PC-3 (cell line): Measurements from ENCODE around the gene IL20. TPM values are rescaled to one million over a fixed set of nuclear protein-coding genes. Genes with fewer than 3 reads are reported as not detected.

Experiments used
- ATAC-seq: fragments of 200-7000 bp; cut with Tn5 transposase; 2 replicates; pipeline ENCODE4 v1.9.1; 2020; ENCODE audit warnings: mild to moderate bottlenecking, moderate library complexity
- BruUV-seq: library from RNA; stranded (reverse); fragments of 400-500 nt; replicated peaks from 2 replicates; lab custom pipeline; 2021; lab: Mats Ljungman, UMichigan
- CTCF ChIA-PET: fragments of 300-600 bp; sonication (Branson Sonifier 250); formaldehyde crosslinking; loops from one replicate; lab custom pipeline; 2022; ENCODE audit warnings: antibody characterized with exemption; lab: Charles Lee
- POLR2A ChIA-PET: fragments of 300-600 bp; sonication (Branson Sonifier 250); formaldehyde crosslinking; loops from one replicate; lab custom pipeline; 2022; ENCODE audit warnings: antibody characterized with exemption; ENCODE audit not compliant: unreplicated experiment; lab: Charles Lee
- DNase-seq: peaks from one replicate; pipeline ENCODE4 v3.0.0-alpha.2; 2015
- H2AFZ ChIP-seq: fragments of 300-600 bp; sonication (generic); 2 replicates; pipeline ENCODE4 v1.6.0; 2016; ENCODE audit warnings: antibody characterized with exemption, low read length
- H3F3A ChIP-seq: fragments of 300-600 bp; sonication (generic); one replicate; pipeline ENCODE4 v1.6.0; 2017; ENCODE audit warnings: antibody characterized with exemption, low read length, control low read depth, mild to moderate bottlenecking; ENCODE audit not compliant: unreplicated experiment
- H3K27ac ChIP-seq: fragments of 300-600 bp; sonication (generic); 2 replicates; pipeline ENCODE4 v1.5.1; 2016; ENCODE audit warnings: mild to moderate bottlenecking, low read length
- H3K27me3 ChIP-seq: fragments of 300-600 bp; sonication (generic); 2 replicates; pipeline ENCODE4 v1.6.1; 2016; ENCODE audit warnings: low read length, mixed read lengths
- H3K36me3 ChIP-seq: fragments of 300-600 bp; sonication (generic); 2 replicates; pipeline ENCODE4 v1.6.1; 2016; ENCODE audit warnings: low read depth, mixed run types, low read length, mixed read lengths
- H3K4me1 ChIP-seq: fragments of 300-600 bp; sonication (generic); 2 replicates; pipeline ENCODE4 v1.5.1; 2016; ENCODE audit warnings: low read length; ENCODE audit not compliant: insufficient read depth
- H3K4me2 ChIP-seq: fragments of 300-600 bp; sonication (generic); 2 replicates; pipeline ENCODE4 v1.6.0; 2016; ENCODE audit warnings: low read length
- H3K4me3 ChIP-seq: fragments of 300-600 bp; sonication (generic); 2 replicates; pipeline ENCODE4 v1.5.1; 2016; ENCODE audit warnings: mild to moderate bottlenecking, low read length, mixed read lengths
- H3K79me2 ChIP-seq: fragments of 300-600 bp; sonication (generic); 2 replicates; pipeline ENCODE4 v1.6.1; 2017; ENCODE audit warnings: low read length, mixed read lengths
- H3K9ac ChIP-seq: fragments of 300-600 bp; sonication (generic); 2 replicates; pipeline ENCODE4 v1.6.0; 2016; ENCODE audit warnings: mild to moderate bottlenecking, low read length
- H3K9me2 ChIP-seq: fragments of 300-600 bp; sonication (generic); replicated peaks from 2 replicates; pipeline ENCODE4 v1.6.1; 2016; ENCODE audit warnings: mixed run types, low read length, mixed read lengths
- H3K9me3 ChIP-seq: fragments of 300-600 bp; sonication (generic); 2 replicates; pipeline ENCODE4 v1.6.1; 2016; ENCODE audit warnings: low read length, mixed read lengths
- H4K20me1 ChIP-seq: fragments of 300-600 bp; sonication (generic); 2 replicates; pipeline ENCODE4 v1.6.1; 2016; ENCODE audit warnings: low read length, mixed read lengths
- CTCF ChIP-seq: fragments of 300-600 bp; sonication (generic); conservative IDR thresholded peaks from 2 replicates; pipeline ENCODE4 v1.5.1; 2017; ENCODE audit warnings: antibody characterized with exemption, low read depth, mild to moderate bottlenecking, low read length
- EZH2 ChIP-seq: fragments of 300-600 bp; sonication (generic); IDR thresholded peaks from one replicate; pipeline ENCODE4 v1.6.1; 2017; ENCODE audit warnings: antibody characterized with exemption, mild to moderate bottlenecking, low read length; ENCODE audit not compliant: unreplicated experiment
- EZH2phosphoT487 ChIP-seq: fragments of 300-600 bp; sonication (generic); IDR thresholded peaks from 2 replicates; pipeline ENCODE4 v1.6.1; 2018; ENCODE audit warnings: mild to moderate bottlenecking, antibody characterized with exemption, low read length, borderline replicate concordance
- intact Hi-C: fragments of 100-400 bp; cut with micrococcal nuclease; formaldehyde crosslinking; loops from 2 replicates; pipeline ENCODE4 v1.9.0; 2023
- total RNA-seq: library from RNA; depleted of rRNA; stranded (reverse); fragments of >200 nt; gene quantifications from 2 replicates; pipeline ENCODE4 v1.2.3, GENCODE V29; 2014; rRNA removed

IL20 gene
- total RNA-seq, 1 experiment from 2014 or later = not detected

GRCh38 chr1:206916000-206916709 lies 50.7 kb downstream of the IL20 start:
- Histone ChIP-seq H3K4me3 (no peak overlapping the region), H3K9me2 (no peaks in the 10 kb centered on the region), H3K9ac (no peak overlapping the region), H2AFZ (no peak overlapping the region), H3K4me1 (peaks cover 9% of the 10 kb centered on the region), H3K27ac (no peak overlapping the region), H3K4me2 (no peak overlapping the region), H3K79me2 (no peaks in the 10 kb centered on the region), H3F3A (no peaks in the 10 kb centered on the region), H4K20me1 (no peaks in the 10 kb centered on the region), H3K9me3 (no peaks in the 10 kb centered on the region), H3K36me3 (no peaks in the 10 kb centered on the region), H3K27me3 (no peaks in the 10 kb centered on the region)
- no TSS peak for BruUV-seq
- intact Hi-C loops = no loop called here
- POLR2A ChIA-PET = no interaction called here
- TF ChIP-seq CTCF (no peak), EZH2phosphoT487 (no peak), EZH2 (no peak)
- CTCF ChIA-PET = interaction anchor here (1.1 kb wide), 1 partner anchor 107 kb away, joined by 5 read pairs; no protein-coding TSS in a partner anchor
- no peak for DNase-seq
- no peak for ATAC-seq

- BruUV-seq = no TSS peak
- Histone ChIP-seq H4K20me1 (no peaks in the 10 kb centered on the region), H3K9ac (no peak overlapping the region), H3K4me3 (no peak overlapping the region), H3K36me3 (no peaks in the 10 kb centered on the region), H3K9me3 (no peaks in the 10 kb centered on the region), H3K9me2 (no peaks in the 10 kb centered on the region), H3K4me1 (no peaks in the 10 kb centered on the region), H3K27ac (no peak overlapping the region), H3K79me2 (no peaks in the 10 kb centered on the region), H3F3A (no peaks in the 10 kb centered on the region), H3K4me2 (no peak overlapping the region), H3K27me3 (no peaks in the 10 kb centered on the region), H2AFZ (no peak overlapping the region)
- POLR2A ChIA-PET = no interaction called here
- ATAC-seq (no peak), DNase-seq (no peak)
- no peak for TF ChIP-seq CTCF
- TF ChIP-seq EZH2 = no peak
- no peak for TF ChIP-seq EZH2phosphoT487
- intact Hi-C loops = no loop called here
- CTCF ChIA-PET = no interaction called here
Measured at GRCh38 chr1:206918076-206918475, 52.7 kb downstream of the IL20 start.

Other genes starting within 250 kb of the IL20 start
- gene DYRK3, start 230.1 kb upstream of the IL20 start, total RNA-seq = 12.1 and 14.1 TPM in 2 replicates
- 98.5 and 133 TPM in 2 replicates for gene MAPKAPK2, start 180.7 kb upstream of the IL20 start, total RNA-seq
- not detected in 2 replicates for gene IL19, start 94.8 kb upstream of the IL20 start, total RNA-seq
- gene IL10, start 93.1 kb upstream of the IL20 start, total RNA-seq = not detected in 2 replicates
- gene IL24, start 31.8 kb downstream of the IL20 start, total RNA-seq = 1.8 and 1.9 TPM in 2 replicates
- 1.5 and 4.6 TPM in 2 replicates for gene FCMR, start 56.3 kb downstream of the IL20 start, total RNA-seq
- not detected in 2 replicates for gene PIGR, start 80.8 kb downstream of the IL20 start, total RNA-seq
- not detected in 2 replicates for gene FCAMR, start 104.8 kb downstream of the IL20 start, total RNA-seq
- gene C1orf116, start 167.1 kb downstream of the IL20 start, total RNA-seq = 34.9 and 36.2 TPM in 2 replicates
- 54.0 and 63.9 TPM in 2 replicates for gene YOD1, start 185.6 kb downstream of the IL20 start, total RNA-seq
- gene PFKFB2, start 187.7 kb downstream of the IL20 start, total RNA-seq = 37.5 and 48.6 TPM in 2 replicates
- gene C4BPB, start 223.2 kb downstream of the IL20 start, total RNA-seq = not detected in 2 replicates
- gene C4BPA, start 238.6 kb downstream of the IL20 start, total RNA-seq = not detected in 2 replicates